GM12878 (cell line): Measurements from ENCODE around the gene C1QL4. TPM values are rescaled to one million over a fixed set of nuclear protein-coding genes. Genes with fewer than 3 reads are reported as not detected.

Experiments used
- ATAC-seq: fragments of 200-7000 bp; cut with Tn5 transposase; 3 replicates; pipeline ENCODE4 v1.9.1; 2020; ENCODE audit warnings: mild to moderate bottlenecking, moderate library complexity
- BruUV-seq: library from RNA; stranded (reverse); fragments of 400-500 nt; replicated peaks from 2 replicates; lab custom pipeline; 2021; lab: Mats Ljungman, UMichigan
- CTCF ChIA-PET: fragments of 300-600 bp; sonication (Branson Sonifier 250); formaldehyde crosslinking; extraction: SDS; loops from one replicate; lab custom pipeline; 2021; ENCODE audit warnings: inconsistent platforms; lab: Yijun Ruan, JAX
- POLR2A ChIA-PET: fragments of 350-600 bp; formaldehyde crosslinking; extraction: SDS; loops from one replicate; lab custom pipeline; 2021; ENCODE audit warnings: inconsistent platforms; lab: Charles Lee
- RAD21 ChIA-PET: fragments of 300-600 bp; sonication (Branson Sonifier 250); formaldehyde crosslinking; loops from one replicate; lab custom pipeline; 2023; ENCODE audit warnings: antibody characterized with exemption; ENCODE audit not compliant: unreplicated experiment; lab: Charles Lee
- SMC1A ChIA-PET: fragments of 300-600 bp; sonication (Branson Sonifier 250); formaldehyde crosslinking; loops from one replicate; lab custom pipeline; 2023; ENCODE audit not compliant: unreplicated experiment, uncharacterized antibody; lab: Charles Lee
- DNase-seq: peaks from one replicate; pipeline ENCODE4 v3.0.0-alpha.2; 2011; ENCODE audit warnings: low read depth, low spot score
- FAIRE-seq: peaks from 3 replicates; lab custom pipeline; 2011; peaks lifted over from hg19 to GRCh38; lab: Jason Lieb, UNC
- H2AFZ ChIP-seq: 2 replicates; pipeline ENCODE4 v1.6.0; 2011; ENCODE audit warnings: low read depth, low read length, control low read depth; ENCODE audit not compliant: control insufficient read depth
- H3K27ac ChIP-seq: 2 replicates; pipeline ENCODE4 v1.5.1; 2011; ENCODE audit warnings: control low read depth; ENCODE audit not compliant: control insufficient read depth, insufficient read depth
- H3K27me3 ChIP-seq, 2 experiments: replicated peaks in 1 of 2; 2 replicates each; pipeline versions ENCODE4 v1.6.0 to v1.6.1; 2011; ENCODE audit warnings: low read length in 1 of 2; ENCODE audit not compliant: control insufficient read depth in 2 of 2, insufficient read depth in 2 of 2
- H3K36me3 ChIP-seq, 2 experiments: 2 replicates each; pipeline ENCODE4 v1.5.1; 2011; ENCODE audit warnings: low read length in 1 of 2; ENCODE audit not compliant: control insufficient read depth in 2 of 2, insufficient read depth in 2 of 2
- H3K4me1 ChIP-seq: 2 replicates; pipeline ENCODE4 v1.6.1; 2011; ENCODE audit warnings: mild to moderate bottlenecking, low read length, moderate library complexity, mixed read lengths; ENCODE audit not compliant: control insufficient read depth, insufficient read depth
- H3K4me2 ChIP-seq: 2 replicates; pipeline ENCODE4 v1.6.0; 2011; ENCODE audit warnings: control low read depth; ENCODE audit not compliant: control insufficient read depth, insufficient read depth
- H3K4me3 ChIP-seq: fragments of 200-600 bp; sonication (generic); 2 replicates; pipeline ENCODE4 v1.5.1; 2016
- H3K79me2 ChIP-seq: 2 replicates; pipeline ENCODE4 v1.6.0; 2011; ENCODE audit warnings: low read length; ENCODE audit not compliant: control insufficient read depth, insufficient read depth
- H3K9ac ChIP-seq: 2 replicates; pipeline ENCODE4 v1.8.0; 2011; ENCODE audit warnings: low read length, control low read depth, mixed read lengths; ENCODE audit not compliant: control insufficient read depth, insufficient read depth
- H3K9me3 ChIP-seq: replicated peaks from 3 replicates; pipeline ENCODE4 v1.5.1; 2011; ENCODE audit warnings: mild to moderate bottlenecking, low read length; ENCODE audit not compliant: control insufficient read depth, insufficient read depth
- H4K20me1 ChIP-seq: 2 replicates; pipeline ENCODE4 v1.6.0; 2011; ENCODE audit not compliant: control insufficient read depth, insufficient read depth
- CTCF ChIP-seq, 3 experiments: IDR thresholded peaks in 2 of 3; conservative IDR thresholded peaks in 1 of 3; 2 replicates each; pipeline ENCODE4 v1.5.1; 2011; ENCODE audit warnings: low read depth in 3 of 3, low read length in 3 of 3, mild to moderate bottlenecking in 3 of 3, control low read depth in 2 of 3, moderate library complexity in 2 of 3, inconsistent platforms in 1 of 3, mixed read lengths in 1 of 3; ENCODE audit not compliant: control insufficient read depth in 2 of 3, insufficient read depth in 1 of 3; ENCODE audit errors: extremely low read depth in 1 of 3
- DPF2 ChIP-seq: fragments of 450-650 bp; IDR thresholded peaks from 2 replicates; pipeline ENCODE4 v1.6.1; 2017; ENCODE audit warnings: mild to moderate bottlenecking
- EED ChIP-seq: sonication (generic); IDR thresholded peaks from 2 replicates; pipeline ENCODE4 v1.6.1; 2016; ENCODE audit warnings: antibody characterized with exemption, low read depth
- ESRRA ChIP-seq: IDR thresholded peaks from 2 replicates; pipeline ENCODE4 v1.6.1; 2012; ENCODE audit warnings: mild to moderate bottlenecking, low read length, improper control_type of control experiment
- IKZF2 ChIP-seq, 2 experiments: fragments of 450-650 bp; IDR thresholded peaks; 2 replicates each; pipeline ENCODE4 v1.6.1; 2017; ENCODE audit warnings: mild to moderate bottlenecking in 2 of 2, moderate library complexity in 2 of 2
- KAT2A ChIP-seq: conservative IDR thresholded peaks from 2 replicates; pipeline ENCODE4 v1.6.1; 2011; ENCODE audit warnings: low read depth, low read length; ENCODE audit not compliant: control insufficient read depth
- POU2F2 ChIP-seq: IDR thresholded peaks from 3 replicates; pipeline ENCODE4 v1.6.1; 2011; ENCODE audit warnings: low read depth, mild to moderate bottlenecking, low read length, borderline replicate concordance
- RAD21 ChIP-seq: IDR thresholded peaks from 2 replicates; pipeline ENCODE4 v1.6.1; 2011; ENCODE audit warnings: mild to moderate bottlenecking, low read depth, low read length, moderate library complexity; ENCODE audit not compliant: insufficient read depth
- RELA ChIP-seq: fragments of 450-650 bp; IDR thresholded peaks from 2 replicates; pipeline ENCODE4 v1.8.0; 2014; ENCODE audit warnings: borderline replicate concordance; ENCODE audit not compliant: partially characterized antibody
- SMAD5 ChIP-seq: IDR thresholded peaks from 2 replicates; pipeline ENCODE4 v1.6.1; 2016; ENCODE audit warnings: antibody characterized with exemption, low read depth
- SMARCA5 ChIP-seq: fragments of 450-650 bp; IDR thresholded peaks from 2 replicates; pipeline ENCODE4 v1.6.1; 2017; ENCODE audit warnings: mild to moderate bottlenecking
- ZBED1 ChIP-seq: IDR thresholded peaks from 2 replicates; pipeline ENCODE4 v1.6.1; 2016; ENCODE audit warnings: borderline replicate concordance
- WGBS: methylation state at CpG from one replicate; pipeline ENCODE4 v1.1.6; 2016; ENCODE audit warnings: low lambda C conversion rate; ENCODE audit not compliant: insufficient replicate concordance, insufficient coverage; ENCODE audit errors: missing lambda C conversion rate; 5-methylcytosine and 5-hydroxymethylcytosine counted together
- in situ Hi-C: fragments of 300-500 bp; cut with MboI; formaldehyde crosslinking; loops from 9 replicates; pipeline ENCODE4 v1.14.3; 2018; ENCODE audit warnings: mixed read lengths
- intact Hi-C: fragments of 100-400 bp; cut with micrococcal nuclease; formaldehyde crosslinking; loops from one replicate; pipeline ENCODE4 v1.14.2; 2022; ENCODE audit not compliant: unreplicated experiment
- polyA plus RNA-seq, 11 experiments: library from polyadenylated mRNA; depleted of rRNA in 4 of 11; unstranded in 6 of 11; stranded (reverse) in 5 of 11; fragments of >200 nt; fragmentation: Nextera tagmentation in 4 of 11; fragmentation: Illumina TruSeq in 1 of 11; extraction: Ambion mirVana in 4 of 11; extraction: Trizol in 1 of 11; gene quantifications; 1 replicate in 1 of 11; 2 replicates in 10 of 11; pipeline versions ENCODE4 v1.2.1 to v1.2.3, GENCODE V29; 2011 to 2016; ENCODE audit warnings: inconsistent platforms in 2 of 11, missing spikeins in 2 of 11, low read depth in 1 of 11
- total RNA-seq, 4 experiments: library from RNA; depleted of rRNA in 3 of 4; stranded (reverse); fragments of >200 nt in 3 of 4; fragmentation: Illumina TruSeq in 1 of 4; extraction: Trizol in 1 of 4; gene quantifications; 2 replicates each; pipeline versions ENCODE4 v1.2.1 to v1.2.3, GENCODE V29; 2013 to 2021

Gene C1QL4
- total and polyA plus RNA-seq, 10 of the 15 experiments (the other 5 are each of a cell fraction or from before 2014, with no cell fraction given) = 0.05 TPM; not detected in 9

- peak; percentile 14; the same call in 1 of the 2 replicates for TF ChIP-seq RAD21
- TF ChIP-seq CTCF (IDR thresholded peaks at IDR 0.05 in 2 of 3, conservative IDR thresholded peaks at IDR 0.05 in 1 of 3; ENCODE audit: control insufficient read depth in 2 of 3, extremely low read depth in 1 of 3, insufficient read depth in 1 of 3, low read depth in 3 of 3, low read length in 3 of 3) = peak in 2 of 3 experiments; percentile 25 to 26; a peak in 3 of 6 replicates
- no peak for TF ChIP-seq ESRRA
- TF ChIP-seq EED = no peak
- TF ChIP-seq IKZF2 (IDR thresholded peaks at IDR 0.05) = no peak
- TF ChIP-seq POU2F2 = no peak
- no peak for TF ChIP-seq SMARCA5
Measured at GRCh38 chr12:49298160-49298559, 38.8 kb downstream of the C1QL4 start (continued).

- no peaks in the 10 kb centered on the region for H3K36me3 ChIP-seq
- H3K79me2 ChIP-seq = no peaks in the 10 kb centered on the region
- ChIA-PET SMC1A (interaction anchor here (1.0 kb wide), 1 partner anchor 9 kb away, joined by 4 read pairs; no protein-coding TSS in a partner anchor), POLR2A (no interaction called here), RAD21 (interaction anchor here (1.0 to 1.7 kb wide), 5 partner anchors 9 to 60 kb away, joined by 4 to 8 read pairs (median 4); partner anchors contain the start of gene TROAP), CTCF (interaction anchor here (0.6 to 16.2 kb wide), 9 partner anchors 9 to 156 kb away, joined by 3 to 231 read pairs (median 6); partner anchors contain the start of genes DNAJC22 and TROAP)
- TF ChIP-seq DPF2 (no peak), KAT2A (no peak), ZBED1 (no peak), RELA (no peak), SMAD5 (no peak)
- H3K4me2 ChIP-seq = peak overlapping the region; percentile 90
- no peaks in the 10 kb centered on the region for H3K9me3 ChIP-seq
- BruUV-seq = no TSS peak
- no peak for FAIRE-seq
- DNase-seq = no peak
- no peak overlapping the region for H2AFZ ChIP-seq
- peaks cover 19 to 20% of the 10 kb centered on the region in 2 experiments for H3K27me3 ChIP-seq
- H3K4me3 ChIP-seq = no peak overlapping the region
- H3K27ac ChIP-seq = no peak overlapping the region
- WGBS = 10% methylated on average over 8 of the region's 8 CpGs
- in situ Hi-C loops (no loop called here), intact Hi-C loops (no loop called here)
- peaks cover 8% of the 10 kb centered on the region for H3K4me1 ChIP-seq
- no peak for ATAC-seq
- H3K9ac ChIP-seq = no peak overlapping the region
- no peaks in the 10 kb centered on the region for H4K20me1 ChIP-seq
Measured at GRCh38 chr12:49297695-49298060, 39.3 kb downstream of the C1QL4 start.
